Astrocyte of the cerebellum (primary cell): ENCODE data around the gene CDX1.
"Not testable (repeated sequence)": the region's sequence is repeated elsewhere in the genome, so short reads cannot be mapped to it uniquely, and the experiment has no call there.

Source experiments
- DNase-seq: peaks from one replicate; pipeline ENCODE4 v3.0.0-alpha.2; 2011; ENCODE audit warnings: low read depth
- H3K4me3 ChIP-seq: 2 replicates; pipeline ENCODE4 v1.5.1; 2011; ENCODE audit warnings: mild to moderate bottlenecking, low read depth, low read length, moderate library complexity
- CTCF ChIP-seq: IDR thresholded peaks from 2 replicates; pipeline ENCODE4 v1.5.1; 2012; ENCODE audit warnings: low read length, low read depth, moderate library complexity, mild to moderate bottlenecking; ENCODE audit errors: missing control alignments
- in situ Hi-C: cut with HindIII; loops from 2 replicates; pipeline ENCODE4 v1.10.0; 2017; ENCODE audit warnings: low sequenced_read_pairs

The CDX1 gene

GRCh38 chr5:150227606-150228273 lies 61.2 kb downstream of the CDX1 start:
- TF ChIP-seq CTCF = no peak
- no peak overlapping the region for H3K4me3 ChIP-seq
- no peak for DNase-seq
- in situ Hi-C loops = no loop called here

- H3K4me3 ChIP-seq = no peak overlapping the region
- in situ Hi-C loops = no loop called here
- no peak for TF ChIP-seq CTCF
- DNase-seq = no peak
Measured at GRCh38 chr5:150229571-150229970, 63.0 kb downstream of the CDX1 start.

GRCh38 chr5:150230842-150231241 lies 64.3 kb downstream of the CDX1 start:
- in situ Hi-C loops = loop anchor here (5.0 kb wide), 2 partner anchors 41 to 59 kb away; no protein-coding TSS in a partner anchor
- DNase-seq = no peak
- H3K4me3 ChIP-seq = no peak overlapping the region
- no peak for TF ChIP-seq CTCF

GRCh38 chr5:150233706-150234105 lies 67.1 kb downstream of the CDX1 start:
- in situ Hi-C loops = loop anchor here (5.0 kb wide), 2 partner anchors 39 to 61 kb away; no protein-coding TSS in a partner anchor
- not testable (repeated sequence) for DNase-seq, H3K4me3 ChIP-seq
